ENCODE measurements around the gene KLHL33. TPM values are rescaled to one million over a fixed set of nuclear protein-coding genes. Genes with fewer than 3 reads are reported as not detected.

The KLHL33 gene
- total RNA-seq, 1 experiment from 2014 or later = not detected

DNA sequence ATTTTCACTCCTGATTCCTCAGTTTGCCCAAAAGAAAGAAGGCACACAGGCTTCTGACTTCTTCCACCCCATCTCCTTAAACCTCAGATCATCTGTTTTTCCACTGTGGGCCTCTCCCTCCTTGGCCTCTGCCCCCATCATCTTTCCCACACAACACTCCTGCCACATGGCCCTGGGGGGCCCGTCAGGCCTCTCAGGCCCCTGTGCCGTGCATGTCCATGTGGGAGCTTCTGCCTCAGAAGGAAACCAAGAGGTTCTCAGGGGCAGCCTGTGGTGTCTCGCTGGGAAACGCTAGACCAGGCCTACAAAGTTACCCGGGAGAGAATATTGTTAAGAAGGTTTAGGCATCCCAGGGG lies 8.0 kb downstream of the KLHL33 start:
- no TSS peak for BruUV-seq (replicated peaks)
- no peak overlapping the region for H3K27ac ChIP-seq (ENCODE audit: low read length)
- intact Hi-C loops (cut with micrococcal nuclease) = no loop called here
- no peaks in the 10 kb centered on the region for H3K36me3 ChIP-seq (ENCODE audit: low read depth, low read length)
- no peaks in the 10 kb centered on the region for H3K79me2 ChIP-seq (ENCODE audit: low read length)
- ChIA-PET POLR2A (ENCODE audit: unreplicated experiment) (no interaction called here), CTCF (no interaction called here)
- TF ChIP-seq EZH2 (IDR thresholded peaks at IDR 0.05; ENCODE audit: low read length, unreplicated experiment) = no peak
- TF ChIP-seq, protein P1, sequence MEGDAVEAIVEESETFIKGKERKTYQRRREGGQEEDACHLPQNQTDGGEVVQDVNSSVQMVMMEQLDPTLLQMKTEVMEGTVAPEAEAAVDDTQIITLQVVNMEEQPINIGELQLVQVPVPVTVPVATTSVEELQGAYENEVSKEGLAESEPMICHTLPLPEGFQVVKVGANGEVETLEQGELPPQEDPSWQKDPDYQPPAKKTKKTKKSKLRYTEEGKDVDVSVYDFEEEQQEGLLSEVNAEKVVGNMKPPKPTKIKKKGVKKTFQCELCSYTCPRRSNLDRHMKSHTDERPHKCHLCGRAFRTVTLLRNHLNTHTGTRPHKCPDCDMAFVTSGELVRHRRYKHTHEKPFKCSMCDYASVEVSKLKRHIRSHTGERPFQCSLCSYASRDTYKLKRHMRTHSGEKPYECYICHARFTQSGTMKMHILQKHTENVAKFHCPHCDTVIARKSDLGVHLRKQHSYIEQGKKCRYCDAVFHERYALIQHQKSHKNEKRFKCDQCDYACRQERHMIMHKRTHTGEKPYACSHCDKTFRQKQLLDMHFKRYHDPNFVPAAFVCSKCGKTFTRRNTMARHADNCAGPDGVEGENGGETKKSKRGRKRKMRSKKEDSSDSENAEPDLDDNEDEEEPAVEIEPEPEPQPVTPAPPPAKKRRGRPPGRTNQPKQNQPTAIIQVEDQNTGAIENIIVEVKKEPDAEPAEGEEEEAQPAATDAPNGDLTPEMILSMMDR (conservative IDR thresholded peaks at IDR 0.05; ENCODE audit: low read depth, low read length) = no peak
- H3K9ac ChIP-seq (ENCODE audit: low read length) = no peak overlapping the region
- ATAC-seq (no peak), DNase-seq (no peak)
- peaks cover 5% of the 10 kb centered on the region; the same call in 1 of the 2 replicates for H3K4me1 ChIP-seq (ENCODE audit: insufficient read depth, low read length)
- H3K4me2 ChIP-seq (ENCODE audit: low read length) = no peak overlapping the region
- no peaks in the 10 kb centered on the region for H3K9me3 ChIP-seq (ENCODE audit: low read length)
- no peaks in the 10 kb centered on the region for H4K20me1 ChIP-seq (ENCODE audit: low read length)
- no peak overlapping the region for H3K4me3 ChIP-seq (ENCODE audit: low read length)
- no peaks in the 10 kb centered on the region for H3K9me2 ChIP-seq (replicated peaks; ENCODE audit: low read length)
- H3K27me3 ChIP-seq (ENCODE audit: low read length) = no peaks in the 10 kb centered on the region
- no peaks in the 10 kb centered on the region for H3F3A ChIP-seq (ENCODE audit: low read length, unreplicated experiment)
- no peak overlapping the region for H2AFZ ChIP-seq (ENCODE audit: low read length)

DNA sequence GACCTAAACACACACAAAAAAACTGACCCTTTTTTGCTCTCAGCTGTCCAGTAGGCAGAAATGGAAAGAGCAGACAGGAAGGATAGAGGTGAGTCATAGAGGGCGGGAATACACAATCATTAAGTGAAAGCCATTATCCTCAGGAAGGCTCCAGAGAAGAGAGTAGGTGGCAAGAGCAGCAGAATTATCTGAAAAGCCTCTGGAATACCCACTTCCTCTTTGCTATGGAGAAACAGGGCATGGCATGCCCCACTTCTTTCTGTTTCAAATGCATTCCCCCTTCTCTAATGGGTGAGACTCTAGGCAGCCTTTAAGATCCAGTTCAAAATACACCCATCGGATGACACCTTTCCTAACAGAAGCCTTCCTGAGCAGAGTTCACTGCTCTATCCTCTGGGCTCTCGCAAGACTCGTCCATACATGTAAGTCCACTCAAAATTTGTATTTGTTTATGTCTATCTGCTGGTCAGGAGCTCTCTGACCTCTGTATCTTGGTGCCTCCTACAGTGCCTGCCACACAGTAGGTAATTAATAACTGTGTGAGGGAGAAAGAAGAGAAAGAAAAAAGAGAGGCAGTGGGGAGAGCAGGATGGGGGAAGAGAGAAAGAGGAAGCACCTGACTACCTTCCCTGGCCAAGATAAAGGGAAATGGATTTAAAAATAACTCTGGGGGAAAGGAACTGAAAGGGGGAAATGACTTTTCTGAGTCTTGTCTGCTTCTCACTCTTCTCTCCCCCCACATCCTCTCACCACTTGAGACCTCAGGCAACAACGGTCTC lies 8.5 kb downstream of the KLHL33 start:
- H3K36me3 ChIP-seq (ENCODE audit: low read depth, low read length) = no peaks in the 10 kb centered on the region
- H3K9ac ChIP-seq (ENCODE audit: low read length) = no peak overlapping the region
- no peaks in the 10 kb centered on the region for H3K9me2 ChIP-seq (replicated peaks; ENCODE audit: low read length)
- H4K20me1 ChIP-seq (ENCODE audit: low read length) = no peaks in the 10 kb centered on the region
- intact Hi-C loops (cut with micrococcal nuclease) = no loop called here
- no peaks in the 10 kb centered on the region for H3K79me2 ChIP-seq (ENCODE audit: low read length)
- H3K9me3 ChIP-seq (ENCODE audit: low read length) = no peaks in the 10 kb centered on the region
- peak; percentile 61 for DNase-seq
- peak overlapping the region; percentile 33; the same call in 1 of the 2 replicates for H2AFZ ChIP-seq (ENCODE audit: low read length)
- TF ChIP-seq, protein P1 (conservative IDR thresholded peaks at IDR 0.05; ENCODE audit: low read depth, low read length) = no peak
- TF ChIP-seq EZH2phosphoT487 (IDR thresholded peaks at IDR 0.05; ENCODE audit: borderline replicate concordance, low read length) = no peak
- TF ChIP-seq EZH2 (IDR thresholded peaks at IDR 0.05; ENCODE audit: low read length, unreplicated experiment) = no peak
- H3K4me1 ChIP-seq (ENCODE audit: insufficient read depth, low read length) = peaks cover 5% of the 10 kb centered on the region; the same call in 1 of the 2 replicates
- no peak overlapping the region for H3K4me2 ChIP-seq (ENCODE audit: low read length)
- no peaks in the 10 kb centered on the region for H3F3A ChIP-seq (ENCODE audit: low read length, unreplicated experiment)
- no peak overlapping the region for H3K4me3 ChIP-seq (ENCODE audit: low read length)
- H3K27ac ChIP-seq (ENCODE audit: low read length) = no peak overlapping the region
- ATAC-seq = peak; percentile 96
- no TSS peak for BruUV-seq (replicated peaks)
- no peaks in the 10 kb centered on the region for H3K27me3 ChIP-seq (ENCODE audit: low read length)
- ChIA-PET POLR2A (ENCODE audit: unreplicated experiment) (no interaction called here), CTCF (interaction anchor here (0.6 kb wide), 1 partner anchor 76 kb away, joined by 4 read pairs; no protein-coding TSS in a partner anchor)

DNA sequence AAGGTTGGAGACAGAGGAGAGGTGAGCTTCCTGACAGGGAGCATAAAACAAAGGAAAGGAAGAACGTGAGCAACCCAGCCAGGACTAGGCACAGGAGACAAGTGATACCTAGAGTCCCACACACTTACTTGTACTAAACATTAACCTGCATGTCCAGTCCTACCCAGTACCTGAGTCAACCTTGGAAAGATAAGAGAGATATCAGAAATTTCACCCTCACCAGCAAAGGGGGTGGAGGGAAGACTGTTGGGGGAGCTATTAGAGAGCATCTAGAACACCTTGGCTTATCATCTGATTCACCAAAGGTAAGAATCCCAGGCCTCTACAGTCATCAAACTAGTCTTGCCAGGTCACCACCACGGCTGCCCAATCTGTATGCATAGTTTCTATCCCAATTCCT lies 11.1 kb downstream of the KLHL33 start:
- Histone ChIP-seq H4K20me1 (ENCODE audit: low read length) (no peaks in the 10 kb centered on the region), H3K9ac (ENCODE audit: low read length) (no peak overlapping the region), H3K9me3 (ENCODE audit: low read length) (no peaks in the 10 kb centered on the region), H3K27me3 (ENCODE audit: low read length) (no peaks in the 10 kb centered on the region), H3K79me2 (ENCODE audit: low read length) (no peaks in the 10 kb centered on the region), H3K27ac (ENCODE audit: low read length) (no peak overlapping the region), H3K4me1 (ENCODE audit: insufficient read depth, low read length) (peaks cover 5% of the 10 kb centered on the region; the same call in 1 of the 2 replicates), H2AFZ (ENCODE audit: low read length) (no peak overlapping the region), H3F3A (ENCODE audit: low read length, unreplicated experiment) (no peaks in the 10 kb centered on the region), H3K36me3 (ENCODE audit: low read depth, low read length) (no peaks in the 10 kb centered on the region), H3K9me2 (replicated peaks; ENCODE audit: low read length) (no peaks in the 10 kb centered on the region), H3K4me3 (ENCODE audit: low read length) (no peak overlapping the region), H3K4me2 (ENCODE audit: low read length) (no peak overlapping the region)
- intact Hi-C loops (cut with micrococcal nuclease) = no loop called here
- ChIA-PET POLR2A (ENCODE audit: unreplicated experiment) (no interaction called here), CTCF (no interaction called here)
- ATAC-seq = no peak
- no peak for DNase-seq
- TF ChIP-seq EZH2phosphoT487 (IDR thresholded peaks at IDR 0.05; ENCODE audit: borderline replicate concordance, low read length) = no peak
- TF ChIP-seq EZH2 (IDR thresholded peaks at IDR 0.05; ENCODE audit: low read length, unreplicated experiment) = no peak
- TF ChIP-seq, protein P1 (conservative IDR thresholded peaks at IDR 0.05; ENCODE audit: low read depth, low read length) = no peak
- no TSS peak for BruUV-seq (replicated peaks)
